Subcutaneous adipose tissue (tissue), 4 donors: ENCODE results near the gene EHMT1. TPM values are rescaled to one million over a fixed set of nuclear protein-coding genes. Genes with fewer than 3 reads are reported as not detected.

ENCODE experiments used
- CTCF ChIP-seq: fragments of 450-650 bp; IDR thresholded peaks from one replicate; pipeline ENCODE4 v1.5.1; 2016; ENCODE audit warnings: low read depth, mild to moderate bottlenecking, control low read depth, antibody characterized with exemption, moderate library complexity
- total RNA-seq, 4 donors: library from RNA; depleted of rRNA; stranded (reverse); fragments of >200 nt; gene quantifications; one replicate each; pipeline ENCODE4 v1.1.0, GENCODE V29; 2016

Gene EHMT1
- total RNA-seq, 4 donors from 2014 or later, result 53.2 to 168 (median 65.9) TPM

DNA sequence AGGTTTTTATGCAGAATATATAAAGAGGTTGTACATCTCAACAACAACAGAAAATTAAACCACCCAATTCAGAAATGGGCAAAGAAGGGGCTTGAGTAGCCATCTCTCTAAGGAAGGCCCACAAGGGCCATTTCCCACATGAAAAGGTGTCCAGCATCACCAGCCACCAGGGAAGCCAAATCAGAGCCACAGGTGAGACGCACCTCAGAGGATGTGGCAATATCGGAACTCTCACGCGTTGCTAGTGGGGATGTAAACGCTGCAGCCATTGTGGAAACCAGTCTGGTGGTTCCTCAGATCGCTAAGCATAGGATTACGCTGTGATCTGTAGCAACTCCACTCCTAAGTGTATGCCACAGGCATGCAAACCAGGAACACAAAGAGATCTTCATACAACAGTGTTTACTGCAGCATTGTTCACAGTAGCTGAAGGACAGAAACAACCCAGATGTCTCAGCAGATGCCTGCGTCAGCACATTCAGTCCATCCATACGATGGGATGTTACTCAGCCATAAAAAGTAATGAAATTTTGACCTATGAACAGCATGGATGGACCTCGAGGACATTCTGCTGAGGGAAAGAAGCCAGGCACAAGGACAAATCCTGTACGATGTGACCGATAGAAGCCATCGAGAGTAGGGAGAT is 174.5 kb downstream of the EHMT1 start:
- no peak for TF ChIP-seq CTCF

- TF ChIP-seq CTCF, result no peak
Observed at GRCh38 chr9:137795156-137795666, 176.4 kb downstream of the EHMT1 start.

GRCh38 chr9:137797206-137798120 is 178.7 kb downstream of the EHMT1 start:
- no peak for TF ChIP-seq CTCF

DNA sequence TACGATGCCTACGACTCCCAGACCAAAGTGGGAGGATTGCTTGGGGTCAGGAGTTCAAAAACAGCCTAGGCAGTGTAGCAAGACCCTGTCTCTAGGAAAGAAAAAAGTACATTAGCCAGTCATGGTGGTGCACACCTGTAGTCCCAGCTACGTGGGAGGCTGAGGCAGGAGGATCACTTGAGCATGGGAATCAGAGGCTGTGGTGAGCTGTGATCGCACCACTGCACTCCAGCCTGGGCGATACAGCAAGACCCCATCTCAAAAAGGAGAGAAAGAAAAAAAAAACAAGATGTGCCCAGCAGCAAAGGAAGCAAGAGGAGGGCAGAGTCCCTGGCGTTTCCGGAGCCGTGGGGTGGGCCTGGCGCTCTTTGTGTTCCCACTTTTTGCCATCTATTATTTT is 179.3 kb downstream of the EHMT1 start:
- TF ChIP-seq CTCF, result no peak

DNA sequence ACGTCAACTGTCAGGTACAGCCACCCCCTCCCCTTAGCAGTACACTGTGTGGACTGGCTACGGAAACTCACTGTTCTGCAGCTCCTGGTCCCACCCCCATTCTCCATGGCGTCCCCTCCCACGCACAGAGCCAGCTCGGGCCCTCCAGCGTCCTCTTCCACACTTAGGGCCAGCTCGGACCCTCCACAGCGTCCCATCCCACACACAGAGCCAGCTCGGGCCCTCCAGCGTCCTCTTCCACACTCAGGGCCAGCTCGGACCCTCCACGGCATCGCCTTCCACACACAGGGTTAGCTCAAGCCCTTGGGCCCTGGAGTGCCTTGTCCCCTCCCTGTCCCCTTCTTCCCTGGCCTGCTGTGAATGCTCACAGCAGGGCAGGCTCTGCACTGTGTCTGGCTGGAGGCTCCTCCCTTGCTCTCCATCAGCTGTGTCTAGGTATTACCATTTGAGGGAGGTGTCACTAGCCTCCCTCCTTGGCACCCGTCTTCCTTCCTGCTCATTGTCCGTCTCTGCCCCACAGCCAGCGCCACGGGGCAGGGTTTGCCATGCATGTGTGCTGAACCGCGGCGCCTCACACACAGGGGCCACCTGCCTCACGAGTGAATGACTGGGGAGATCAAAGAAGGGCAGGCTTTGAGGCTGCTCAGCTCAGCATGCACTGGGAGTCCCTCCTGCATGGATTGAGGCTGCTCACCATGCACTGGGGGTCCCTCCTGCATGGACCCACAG is 180.3 kb downstream of the EHMT1 start:
- no peak for TF ChIP-seq CTCF

GRCh38 chr9:137799630-137799983 is 180.8 kb downstream of the EHMT1 start:
- no peak for TF ChIP-seq CTCF
